ENCODE results near the gene PTPRN2.

The PTPRN2 gene

GRCh38 chr7:158186864-158187693 is 400.5 kb downstream of the PTPRN2 start:
- in situ Hi-C loops (cut with MboI; ENCODE audit: low sequenced_read_pairs, unreplicated experiment) = loop anchor here (25.0 kb wide), 1 partner anchor 100 kb away; no protein-coding TSS in a partner anchor
- peak; percentile 2 for DNase-seq (ENCODE audit: low spot score)
- no peak for TF ChIP-seq CTCF (IDR thresholded peaks at IDR 0.05; ENCODE audit: borderline replicate concordance, control extremely low read depth, extremely low read depth, insufficient read depth, missing control alignments)

GRCh38 chr7:158186406-158186805 is 401.2 kb downstream of the PTPRN2 start:
- in situ Hi-C loops (cut with MboI; ENCODE audit: low sequenced_read_pairs, unreplicated experiment) = loop anchor here (25.0 kb wide), 1 partner anchor 101 kb away; no protein-coding TSS in a partner anchor
- TF ChIP-seq CTCF (IDR thresholded peaks at IDR 0.05; ENCODE audit: borderline replicate concordance, control extremely low read depth, extremely low read depth, insufficient read depth, missing control alignments) = no peak
- DNase-seq (ENCODE audit: low spot score) = no peak

- no peak for TF ChIP-seq CTCF (IDR thresholded peaks at IDR 0.05; ENCODE audit: borderline replicate concordance, control extremely low read depth, extremely low read depth, insufficient read depth, missing control alignments)
- in situ Hi-C loops (cut with MboI; ENCODE audit: low sequenced_read_pairs, unreplicated experiment) = loop anchor here (25.0 kb wide), 1 partner anchor 102 kb away; no protein-coding TSS in a partner anchor
- DNase-seq (ENCODE audit: low spot score) = no peak
These were observed 402.0 kb downstream of the PTPRN2 start for GRCh38 chr7:158185653-158186052.

- in situ Hi-C loops (cut with MboI; ENCODE audit: low sequenced_read_pairs, unreplicated experiment) = loop anchor here (25.0 kb wide), 1 partner anchor 104 kb away; no protein-coding TSS in a partner anchor
- no peak for DNase-seq (ENCODE audit: low spot score)
- no peak for TF ChIP-seq CTCF (IDR thresholded peaks at IDR 0.05; ENCODE audit: borderline replicate concordance, control extremely low read depth, extremely low read depth, insufficient read depth, missing control alignments)
These were observed 404.2 kb downstream of the PTPRN2 start for GRCh38 chr7:158183431-158183830.

- TF ChIP-seq CTCF (IDR thresholded peaks at IDR 0.05; ENCODE audit: borderline replicate concordance, control extremely low read depth, extremely low read depth, insufficient read depth, missing control alignments) = no peak
- DNase-seq (ENCODE audit: low spot score) = no peak
- in situ Hi-C loops (cut with MboI; ENCODE audit: low sequenced_read_pairs, unreplicated experiment) = loop anchor here (25.0 kb wide), 1 partner anchor 111 kb away; no protein-coding TSS in a partner anchor
These were observed 411.0 kb downstream of the PTPRN2 start for GRCh38 chr7:158176561-158177173.

GRCh38 chr7:158175779-158176178 is 411.8 kb downstream of the PTPRN2 start:
- TF ChIP-seq CTCF (IDR thresholded peaks at IDR 0.05; ENCODE audit: borderline replicate concordance, control extremely low read depth, extremely low read depth, insufficient read depth, missing control alignments) = no peak
- no peak for DNase-seq (ENCODE audit: low spot score)
- in situ Hi-C loops (cut with MboI; ENCODE audit: low sequenced_read_pairs, unreplicated experiment) = loop anchor here (25.0 kb wide), 1 partner anchor 112 kb away; no protein-coding TSS in a partner anchor
